Mesendoderm (in vitro differentiated cells): Measurements from ENCODE around the gene ATXN10.

Source experiments
- DNase-seq: peaks from one replicate; pipeline ENCODE4 v3.0.0; 2013
- H2AK5ac ChIP-seq: 2 replicates; pipeline ENCODE4 v1.6.1; 2013; ENCODE audit warnings: low read length, inconsistent platforms
- H2BK120ac ChIP-seq: 2 replicates; pipeline ENCODE4 v1.6.1; 2013; ENCODE audit warnings: low read depth, mild to moderate bottlenecking, low read length, moderate library complexity, mixed read lengths
- H2BK15ac ChIP-seq: replicated peaks from 2 replicates; pipeline ENCODE4 v1.6.1; 2013; ENCODE audit warnings: low read depth, mild to moderate bottlenecking, moderate library complexity
- H2BK5ac ChIP-seq: 2 replicates; pipeline ENCODE4 v1.6.1; 2013; ENCODE audit warnings: low read length, inconsistent platforms
- H3K18ac ChIP-seq: 2 replicates; pipeline ENCODE4 v1.6.1; 2013; ENCODE audit warnings: mild to moderate bottlenecking, low read length, mixed read lengths
- H3K23ac ChIP-seq: one replicate; pipeline ENCODE4 v1.6.1; 2013; ENCODE audit warnings: low read length
- H3K27ac ChIP-seq: 2 replicates; pipeline ENCODE4 v1.5.1; 2013; ENCODE audit warnings: low read depth, mild to moderate bottlenecking, inconsistent platforms, low read length, moderate library complexity
- H3K27me3 ChIP-seq: 2 replicates; pipeline ENCODE4 v1.6.1; 2013; ENCODE audit warnings: low read length, control low read depth, mild to moderate bottlenecking, inconsistent platforms; ENCODE audit not compliant: insufficient read depth, poor library complexity
- H3K36me3 ChIP-seq: 2 replicates; pipeline ENCODE4 v1.6.1; 2013; ENCODE audit warnings: low read length, inconsistent platforms; ENCODE audit not compliant: control insufficient read depth, insufficient read depth
- H3K4ac ChIP-seq: one replicate; pipeline ENCODE4 v1.6.1; 2013; ENCODE audit warnings: low read depth, mild to moderate bottlenecking, low read length, moderate library complexity
- H3K4me1 ChIP-seq: 2 replicates; pipeline ENCODE4 v1.6.1; 2013; ENCODE audit warnings: low read depth, low read length, inconsistent platforms; ENCODE audit not compliant: control insufficient read depth
- H3K4me2 ChIP-seq: 2 replicates; pipeline ENCODE4 v1.6.1; 2013; ENCODE audit warnings: low read length
- H3K4me3 ChIP-seq: 2 replicates; pipeline ENCODE4 v1.5.1; 2013; ENCODE audit warnings: mild to moderate bottlenecking, low read length
- H3K56ac ChIP-seq: one replicate; pipeline ENCODE4 v1.6.1; 2013; ENCODE audit warnings: low read length
- H3K79me1 ChIP-seq: 2 replicates; pipeline ENCODE4 v1.6.1; 2013; ENCODE audit warnings: low read length, inconsistent platforms
- H3K79me2 ChIP-seq: 2 replicates; pipeline ENCODE4 v1.6.1; 2013; ENCODE audit warnings: mild to moderate bottlenecking, low read length; ENCODE audit not compliant: control insufficient read depth, insufficient read depth
- H3K9ac ChIP-seq: 2 replicates; pipeline ENCODE4 v1.6.1; 2013; ENCODE audit warnings: low read length, inconsistent platforms
- H4K5ac ChIP-seq: one replicate; pipeline ENCODE4 v1.6.1; 2013; ENCODE audit warnings: low read length
- H4K8ac ChIP-seq: one replicate; pipeline ENCODE4 v1.6.1; 2013; ENCODE audit warnings: low read depth, mild to moderate bottlenecking, control low read depth, low read length, moderate library complexity
- WGBS: extraction: QIAGEN DNeasy Blood & Tissue Kit; methylation state at CpG from one replicate; pipeline ENCODE4 v1.1.7; 2013; ENCODE audit warnings: low lambda C conversion rate, missing lambda C conversion rate; ENCODE audit not compliant: insufficient coverage; ENCODE audit errors: extremely low coverage; 5-methylcytosine and 5-hydroxymethylcytosine counted together

ATXN10 gene

DNA sequence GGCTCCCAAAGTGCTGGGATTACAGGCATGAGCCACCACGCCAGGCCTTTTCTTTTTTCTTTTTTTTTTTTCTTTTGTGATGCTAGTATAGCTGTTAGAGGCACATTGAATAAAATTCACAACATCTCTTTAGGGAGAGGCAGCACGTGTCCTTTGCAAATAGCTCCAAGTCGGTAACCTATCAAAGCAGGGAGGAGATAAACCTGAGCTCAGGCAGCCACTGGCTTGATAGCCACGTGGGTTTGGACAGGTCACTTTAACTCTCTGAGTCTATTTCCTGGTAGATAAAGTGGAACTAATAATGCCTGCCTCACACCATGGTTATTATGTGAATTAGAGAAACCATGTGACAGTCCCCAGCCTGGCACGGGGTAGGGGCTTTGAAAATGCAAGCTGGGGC lies 43.1 kb upstream of the ATXN10 start:
- no peaks in the 10 kb centered on the region for H3K79me2 ChIP-seq
- WGBS = no CpG with 5 or more reads among the region's 5 CpGs
- no peaks in the 10 kb centered on the region for H3K27me3 ChIP-seq
- H3K4me3 ChIP-seq = no peak overlapping the region
- no peak overlapping the region for H3K27ac ChIP-seq
- DNase-seq = no peak
- H4K8ac ChIP-seq = no peak overlapping the region
- no peak overlapping the region for H3K56ac ChIP-seq
- H3K36me3 ChIP-seq = no peaks in the 10 kb centered on the region
- no peak overlapping the region for H2BK15ac ChIP-seq
- no peak overlapping the region for H2AK5ac ChIP-seq
- H3K18ac ChIP-seq = no peak overlapping the region
- H3K9ac ChIP-seq = no peak overlapping the region
- no peak overlapping the region for H2BK5ac ChIP-seq
- H3K4me2 ChIP-seq = no peak overlapping the region
- no peak overlapping the region for H4K5ac ChIP-seq
- no peak overlapping the region for H3K23ac ChIP-seq
- no peak overlapping the region for H3K4ac ChIP-seq
- no peaks in the 10 kb centered on the region for H3K79me1 ChIP-seq
- H3K4me1 ChIP-seq = no peaks in the 10 kb centered on the region
- H2BK120ac ChIP-seq = no peak overlapping the region

DNA sequence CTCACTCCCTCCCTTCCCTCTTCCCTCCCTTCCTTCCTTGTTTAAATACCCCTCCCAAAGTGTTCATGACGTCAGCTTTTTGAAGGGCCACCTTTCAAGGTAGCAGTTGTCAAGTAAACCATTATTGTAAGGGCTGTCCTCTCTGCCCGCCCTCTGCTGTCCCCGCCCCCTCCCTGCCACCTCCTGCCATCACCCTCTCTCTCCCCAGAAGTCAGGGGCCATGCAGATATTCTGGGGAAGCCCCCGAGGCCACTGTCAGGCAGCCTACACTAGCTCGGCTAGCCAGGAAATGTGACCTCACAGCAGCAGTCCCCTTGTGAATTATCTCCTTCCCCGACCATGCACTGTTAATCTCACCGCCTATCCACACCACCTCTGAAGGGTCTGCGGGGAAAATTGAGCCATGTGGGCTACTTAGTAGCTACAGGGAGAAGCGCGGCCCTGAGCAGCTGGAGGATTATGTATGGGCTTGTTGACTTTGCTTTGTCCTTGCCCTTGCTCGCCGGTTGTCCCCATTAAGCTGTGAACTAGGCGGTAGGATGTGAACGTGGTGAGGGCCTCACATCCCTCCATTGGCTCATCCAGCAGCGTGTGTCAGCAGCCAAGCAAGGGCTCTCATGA lies 42.1 kb upstream of the ATXN10 start:
- Histone ChIP-seq H4K5ac (no peak overlapping the region), H3K79me2 (no peaks in the 10 kb centered on the region), H3K56ac (no peak overlapping the region), H2AK5ac (no peak overlapping the region), H3K79me1 (no peaks in the 10 kb centered on the region), H2BK15ac (no peak overlapping the region), H3K4me3 (no peak overlapping the region), H2BK120ac (no peak overlapping the region), H3K27ac (no peak overlapping the region), H3K23ac (no peak overlapping the region), H3K4ac (no peak overlapping the region), H2BK5ac (no peak overlapping the region), H3K4me1 (no peaks in the 10 kb centered on the region), H3K18ac (no peak overlapping the region), H3K9ac (no peak overlapping the region), H3K36me3 (no peaks in the 10 kb centered on the region), H3K27me3 (no peaks in the 10 kb centered on the region), H4K8ac (no peak overlapping the region), H3K4me2 (no peak overlapping the region)
- peak; percentile 80 for DNase-seq
- WGBS = no CpG with 5 or more reads among the region's 15 CpGs

DNA sequence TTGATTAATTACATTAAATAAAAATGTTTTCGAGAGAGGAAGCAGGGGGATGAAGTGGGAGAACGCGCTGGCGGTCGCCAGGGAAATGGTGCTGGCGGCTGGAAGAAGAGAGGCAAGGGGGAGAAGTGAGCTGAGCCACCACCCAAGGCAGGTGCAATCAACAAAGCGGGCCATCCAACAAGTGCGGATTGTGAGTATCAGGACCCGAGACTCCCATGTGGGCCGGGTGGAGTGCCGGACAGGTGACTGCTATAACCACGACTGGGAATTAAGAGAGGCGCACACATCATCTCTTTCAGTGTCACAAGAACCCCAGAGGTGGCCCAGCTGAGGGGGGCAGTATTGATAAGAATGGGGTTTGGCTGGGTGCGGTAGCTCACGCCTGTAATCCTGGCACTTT lies 41.2 kb upstream of the ATXN10 start:
- WGBS = no CpG with 5 or more reads among the region's 15 CpGs
- Histone ChIP-seq H2BK5ac (no peak overlapping the region), H2BK15ac (no peak overlapping the region), H2AK5ac (no peak overlapping the region), H3K27ac (no peak overlapping the region), H3K18ac (no peak overlapping the region), H3K27me3 (no peaks in the 10 kb centered on the region), H3K4ac (no peak overlapping the region), H3K4me1 (no peaks in the 10 kb centered on the region), H2BK120ac (no peak overlapping the region), H3K79me2 (no peaks in the 10 kb centered on the region), H3K23ac (no peak overlapping the region), H3K4me2 (no peak overlapping the region), H3K36me3 (no peaks in the 10 kb centered on the region), H3K79me1 (no peaks in the 10 kb centered on the region), H4K5ac (no peak overlapping the region), H4K8ac (no peak overlapping the region), H3K56ac (no peak overlapping the region), H3K9ac (no peak overlapping the region), H3K4me3 (no peak overlapping the region)
- DNase-seq = no peak

DNA sequence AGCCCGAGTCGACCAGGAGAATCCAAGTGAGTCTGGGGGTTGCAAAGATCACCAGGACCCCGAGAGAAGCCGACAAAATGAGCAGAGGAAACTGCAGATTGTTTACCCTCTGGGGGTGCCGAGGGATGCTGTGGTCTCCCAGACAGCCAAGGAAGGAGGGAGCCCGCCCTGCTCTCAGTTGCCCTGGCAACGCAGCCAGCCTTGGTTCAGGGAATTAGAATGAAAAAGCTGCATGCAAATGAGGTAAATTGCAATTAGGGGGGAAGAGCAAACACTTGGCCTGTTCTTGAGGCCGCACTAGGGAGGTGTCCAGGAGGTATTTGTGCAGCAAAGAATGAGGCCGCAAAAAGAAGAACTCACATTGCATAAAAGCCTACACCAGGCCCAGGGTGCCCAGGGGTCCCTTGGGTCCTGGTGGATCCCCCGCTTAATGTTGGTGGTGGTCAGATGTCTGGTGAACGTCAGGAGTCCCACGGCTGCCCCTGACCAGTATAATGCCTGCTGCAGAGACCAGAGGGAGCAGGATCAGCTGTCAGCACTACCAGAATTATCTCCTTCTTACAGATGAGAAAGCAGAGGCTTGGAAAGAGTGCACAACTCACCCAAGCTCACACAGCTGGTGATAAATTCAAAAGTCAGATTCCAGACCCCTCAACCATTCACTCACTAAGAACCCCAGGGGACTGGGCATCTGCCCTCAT lies 40.3 kb upstream of the ATXN10 start:
- Histone ChIP-seq H3K4me1 (no peaks in the 10 kb centered on the region), H3K4ac (no peak overlapping the region), H2BK15ac (no peak overlapping the region), H3K79me2 (no peaks in the 10 kb centered on the region), H3K36me3 (no peaks in the 10 kb centered on the region), H3K27me3 (no peaks in the 10 kb centered on the region), H2BK5ac (no peak overlapping the region), H3K4me2 (no peak overlapping the region), H3K79me1 (no peaks in the 10 kb centered on the region), H4K8ac (no peak overlapping the region), H3K56ac (no peak overlapping the region), H3K23ac (no peak overlapping the region), H3K4me3 (no peak overlapping the region), H4K5ac (no peak overlapping the region), H2BK120ac (no peak overlapping the region), H3K18ac (no peak overlapping the region), H2AK5ac (no peak overlapping the region), H3K9ac (no peak overlapping the region), H3K27ac (no peak overlapping the region)
- no CpG with 5 or more reads among the region's 12 CpGs for WGBS
- DNase-seq = no peak

DNA sequence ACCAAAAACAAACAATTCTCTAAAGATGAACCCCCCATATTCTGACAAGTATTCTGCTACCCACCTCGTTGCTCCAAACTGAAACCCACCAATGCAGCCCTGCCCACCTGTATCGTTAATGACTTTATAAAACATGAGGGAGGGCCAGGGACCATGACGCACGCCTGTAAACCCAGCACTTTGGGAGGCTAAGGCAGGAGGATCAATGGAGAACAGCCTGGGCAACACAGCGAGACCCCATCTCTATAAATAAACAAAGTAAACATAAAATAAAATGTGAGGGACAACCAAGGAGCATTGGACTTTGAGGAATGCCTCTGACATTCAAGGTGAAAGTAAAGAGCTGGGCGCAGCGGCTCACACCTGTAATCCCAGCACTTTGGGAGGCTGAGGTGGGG lies 39.8 kb upstream of the ATXN10 start:
- H2BK5ac ChIP-seq = no peak overlapping the region
- H3K4me1 ChIP-seq = no peaks in the 10 kb centered on the region
- no peak overlapping the region for H3K18ac ChIP-seq
- no peak for DNase-seq
- no peak overlapping the region for H4K8ac ChIP-seq
- H2AK5ac ChIP-seq = no peak overlapping the region
- H2BK120ac ChIP-seq = no peak overlapping the region
- no peak overlapping the region for H3K4ac ChIP-seq
- H4K5ac ChIP-seq = no peak overlapping the region
- no peaks in the 10 kb centered on the region for H3K79me1 ChIP-seq
- H3K79me2 ChIP-seq = no peaks in the 10 kb centered on the region
- H3K27me3 ChIP-seq = no peaks in the 10 kb centered on the region
- no peak overlapping the region for H2BK15ac ChIP-seq
- no peak overlapping the region for H3K4me3 ChIP-seq
- H3K36me3 ChIP-seq = no peaks in the 10 kb centered on the region
- H3K56ac ChIP-seq = no peak overlapping the region
- WGBS = no CpG with 5 or more reads among the region's 7 CpGs
- H3K27ac ChIP-seq = no peak overlapping the region
- H3K4me2 ChIP-seq = no peak overlapping the region
- no peak overlapping the region for H3K23ac ChIP-seq
- no peak overlapping the region for H3K9ac ChIP-seq
